ENCODE data around the gene CHD6.

- TF ChIP-seq EZH2 (IDR thresholded peaks at IDR 0.05; ENCODE audit: low read depth, unreplicated experiment) (no peak), CTCF (conservative IDR thresholded peaks at IDR 0.05; ENCODE audit: low read depth in 2 of 2) (no peak), POLR2AphosphoS5 (IDR thresholded peaks at IDR 0.05; ENCODE audit: low read depth) (no peak), STAT1 (IDR thresholded peaks at IDR 0.05; ENCODE audit: unreplicated experiment) (no peak), REST (IDR thresholded peaks at IDR 0.05; ENCODE audit: unreplicated experiment) (no peak), EZH2phosphoT487 (IDR thresholded peaks at IDR 0.05; ENCODE audit: unreplicated experiment) (no peak), CREB1 (CRISPR knock-in tag; IDR thresholded peaks at IDR 0.05; ENCODE audit: low read depth) (no peak)
Observed at GRCh38 chr20:41373931-41374920, 244.0 kb downstream of the CHD6 start.
